ENCODE data around the gene SLC2A10. TPM values are rescaled to one million over a fixed set of nuclear protein-coding genes. Genes with fewer than 3 reads are reported as not detected.
A peak's percentile ranks its signal among the peaks of the same experiment; 100 is the strongest.

Gene SLC2A10
- total RNA-seq, 1 experiment from 2014 or later: 7.4 TPM

- Histone ChIP-seq H3K4me3 (ENCODE audit: insufficient read depth, low read depth, low read length) (no peak overlapping the region), H3K36me3 (replicated peaks; ENCODE audit: control insufficient read depth, insufficient read depth, low read length) (no peaks in the 10 kb centered on the region), H3K27me3 (ENCODE audit: control insufficient read depth, insufficient read depth, low read length) (no peaks in the 10 kb centered on the region)
- peak; percentile 73 for DNase-seq
These were observed 43.3 kb downstream of the SLC2A10 start for GRCh38 chr20:46752728-46753127.

- H3K36me3 ChIP-seq (replicated peaks; ENCODE audit: control insufficient read depth, insufficient read depth, low read length): no peaks in the 10 kb centered on the region
- no peaks in the 10 kb centered on the region for H3K27me3 ChIP-seq (ENCODE audit: control insufficient read depth, insufficient read depth, low read length)
- no peak overlapping the region for H3K4me3 ChIP-seq (ENCODE audit: insufficient read depth, low read depth, low read length)
- DNase-seq: no peak
These were observed 46.3 kb downstream of the SLC2A10 start for GRCh38 chr20:46755483-46756413.

GRCh38 chr20:46756419-46756818 is 47.0 kb downstream of the SLC2A10 start:
- Histone ChIP-seq H3K36me3 (replicated peaks; ENCODE audit: control insufficient read depth, insufficient read depth, low read length) (no peaks in the 10 kb centered on the region), H3K27me3 (ENCODE audit: control insufficient read depth, insufficient read depth, low read length) (no peaks in the 10 kb centered on the region), H3K4me3 (ENCODE audit: insufficient read depth, low read depth, low read length) (no peak overlapping the region)
- DNase-seq: no peak

GRCh38 chr20:46757135-46757534 is 47.7 kb downstream of the SLC2A10 start:
- H3K36me3 ChIP-seq (replicated peaks; ENCODE audit: control insufficient read depth, insufficient read depth, low read length): no peaks in the 10 kb centered on the region
- H3K4me3 ChIP-seq (ENCODE audit: insufficient read depth, low read depth, low read length): no peak overlapping the region
- no peaks in the 10 kb centered on the region for H3K27me3 ChIP-seq (ENCODE audit: control insufficient read depth, insufficient read depth, low read length)
- DNase-seq: no peak

- DNase-seq: peak; percentile 88
- Histone ChIP-seq H3K27me3 (ENCODE audit: control insufficient read depth, insufficient read depth, low read length) (no peaks in the 10 kb centered on the region), H3K4me3 (ENCODE audit: insufficient read depth, low read depth, low read length) (no peak overlapping the region), H3K36me3 (replicated peaks; ENCODE audit: control insufficient read depth, insufficient read depth, low read length) (no peaks in the 10 kb centered on the region)
These were observed 48.6 kb downstream of the SLC2A10 start for GRCh38 chr20:46757754-46758678.

GRCh38 chr20:46758929-46759669 is 49.6 kb downstream of the SLC2A10 start:
- H3K4me3 ChIP-seq (ENCODE audit: insufficient read depth, low read depth, low read length): no peak overlapping the region
- DNase-seq: no peak
- no peaks in the 10 kb centered on the region for H3K27me3 ChIP-seq (ENCODE audit: control insufficient read depth, insufficient read depth, low read length)
- H3K36me3 ChIP-seq (replicated peaks; ENCODE audit: control insufficient read depth, insufficient read depth, low read length): no peaks in the 10 kb centered on the region

GRCh38 chr20:46761566-46761965 is 52.1 kb downstream of the SLC2A10 start:
- no peaks in the 10 kb centered on the region for H3K36me3 ChIP-seq (replicated peaks; ENCODE audit: control insufficient read depth, insufficient read depth, low read length)

GRCh38 chr20:46764068-46764467 is 54.6 kb downstream of the SLC2A10 start:
- no peaks in the 10 kb centered on the region for H3K27me3 ChIP-seq (ENCODE audit: control insufficient read depth, insufficient read depth, low read length)
- DNase-seq: no peak
- H3K4me3 ChIP-seq (ENCODE audit: insufficient read depth, low read depth, low read length): no peak overlapping the region
- no peaks in the 10 kb centered on the region for H3K36me3 ChIP-seq (replicated peaks; ENCODE audit: control insufficient read depth, insufficient read depth, low read length)

More at GRCh38 chr20:46761566-46761965, 52.1 kb downstream of the SLC2A10 start:
- no peak overlapping the region for H3K4me3 ChIP-seq (ENCODE audit: insufficient read depth, low read depth, low read length)
- no peak for DNase-seq
- H3K27me3 ChIP-seq (ENCODE audit: control insufficient read depth, insufficient read depth, low read length): no peaks in the 10 kb centered on the region

- no peaks in the 10 kb centered on the region for H3K36me3 ChIP-seq (replicated peaks; ENCODE audit: control insufficient read depth, insufficient read depth, low read length)
- no peak for DNase-seq
- H3K27me3 ChIP-seq (ENCODE audit: control insufficient read depth, insufficient read depth, low read length): no peaks in the 10 kb centered on the region
- H3K4me3 ChIP-seq (ENCODE audit: insufficient read depth, low read depth, low read length): no peak overlapping the region
These were observed 56.2 kb downstream of the SLC2A10 start for GRCh38 chr20:46765506-46766120.

- H3K4me3 ChIP-seq (ENCODE audit: insufficient read depth, low read depth, low read length): no peak overlapping the region
These were observed 57.8 kb downstream of the SLC2A10 start for GRCh38 chr20:46767127-46767761.

GRCh38 chr20:46770330-46771194 is 61.1 kb downstream of the SLC2A10 start:
- Histone ChIP-seq H3K4me3 (ENCODE audit: insufficient read depth, low read depth, low read length) (no peak overlapping the region), H3K27me3 (ENCODE audit: control insufficient read depth, insufficient read depth, low read length) (no peaks in the 10 kb centered on the region), H3K36me3 (replicated peaks; ENCODE audit: control insufficient read depth, insufficient read depth, low read length) (no peaks in the 10 kb centered on the region)
- no peak for DNase-seq

More at GRCh38 chr20:46767127-46767761, 57.8 kb downstream of the SLC2A10 start:
- H3K36me3 ChIP-seq (replicated peaks; ENCODE audit: control insufficient read depth, insufficient read depth, low read length): no peaks in the 10 kb centered on the region
- peak; percentile 83 for DNase-seq
- no peaks in the 10 kb centered on the region for H3K27me3 ChIP-seq (ENCODE audit: control insufficient read depth, insufficient read depth, low read length)

GRCh38 chr20:46771195-46771588 is 61.7 kb downstream of the SLC2A10 start:
- Histone ChIP-seq H3K4me3 (ENCODE audit: insufficient read depth, low read depth, low read length) (no peak overlapping the region), H3K27me3 (ENCODE audit: control insufficient read depth, insufficient read depth, low read length) (no peaks in the 10 kb centered on the region), H3K36me3 (replicated peaks; ENCODE audit: control insufficient read depth, insufficient read depth, low read length) (no peaks in the 10 kb centered on the region)
- no peak for DNase-seq

- H3K4me3 ChIP-seq (ENCODE audit: insufficient read depth, low read depth, low read length): no peak overlapping the region
- H3K36me3 ChIP-seq (replicated peaks; ENCODE audit: control insufficient read depth, insufficient read depth, low read length): no peaks in the 10 kb centered on the region
- no peaks in the 10 kb centered on the region for H3K27me3 ChIP-seq (ENCODE audit: control insufficient read depth, insufficient read depth, low read length)
- peak; percentile 46 for DNase-seq
These were observed 63.5 kb downstream of the SLC2A10 start for GRCh38 chr20:46772901-46773300.
